GM12801 (cell line): ENCODE measurements around the gene UBAP1L.

Experiments used
- TF ChIP-seq, protein P1 (sequence below): IDR thresholded peaks from one replicate; pipeline ENCODE4 v1.5.1; 2011; ENCODE audit warnings: control low read depth; ENCODE audit not compliant: insufficient read length; ENCODE audit errors: extremely low read depth

The UBAP1L gene

DNA sequence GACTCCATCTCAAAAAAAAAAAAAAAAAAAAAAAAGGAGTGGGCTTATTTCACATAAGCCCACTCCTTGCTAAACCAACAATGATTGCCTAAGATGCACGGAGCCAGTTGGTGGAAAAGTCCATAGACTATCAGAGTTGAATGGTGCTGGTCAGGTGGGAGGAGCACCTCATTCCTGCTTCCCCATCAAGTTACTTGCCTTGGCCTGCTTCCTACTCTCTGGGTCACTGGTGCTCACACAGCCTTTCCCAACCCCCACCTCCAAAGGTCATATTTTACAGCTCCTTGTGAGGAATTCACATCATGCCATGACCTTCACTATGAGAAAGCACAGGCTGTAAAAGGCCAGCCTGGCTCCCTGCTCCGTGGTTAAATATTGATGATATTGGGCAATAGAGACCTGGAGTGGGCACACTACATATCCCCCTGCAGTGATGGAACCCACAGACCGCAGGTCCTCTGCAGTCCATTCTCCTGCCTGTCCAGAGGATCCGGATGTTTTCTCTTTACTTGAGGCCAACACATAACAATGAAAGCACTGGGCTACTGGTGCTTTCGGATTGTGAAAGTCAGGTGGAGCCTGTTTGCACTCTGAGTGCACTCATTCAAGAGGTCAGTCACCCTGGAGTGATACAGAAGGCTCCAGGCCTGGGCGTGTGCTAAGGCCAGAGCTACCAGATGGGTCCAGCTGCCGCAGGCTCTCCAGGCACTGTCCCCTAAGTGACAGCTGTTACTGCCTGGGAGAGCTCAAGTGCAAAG lies 70.1 kb downstream of the UBAP1L start, which contains the start of gene SLC51B:
TSS of gene SLC51B (plus strand) at position 664 of the 758 bp plus-strand sequence. CDS start 4,618 bp downstream, outside the sequence.
- TF ChIP-seq, protein P1, sequence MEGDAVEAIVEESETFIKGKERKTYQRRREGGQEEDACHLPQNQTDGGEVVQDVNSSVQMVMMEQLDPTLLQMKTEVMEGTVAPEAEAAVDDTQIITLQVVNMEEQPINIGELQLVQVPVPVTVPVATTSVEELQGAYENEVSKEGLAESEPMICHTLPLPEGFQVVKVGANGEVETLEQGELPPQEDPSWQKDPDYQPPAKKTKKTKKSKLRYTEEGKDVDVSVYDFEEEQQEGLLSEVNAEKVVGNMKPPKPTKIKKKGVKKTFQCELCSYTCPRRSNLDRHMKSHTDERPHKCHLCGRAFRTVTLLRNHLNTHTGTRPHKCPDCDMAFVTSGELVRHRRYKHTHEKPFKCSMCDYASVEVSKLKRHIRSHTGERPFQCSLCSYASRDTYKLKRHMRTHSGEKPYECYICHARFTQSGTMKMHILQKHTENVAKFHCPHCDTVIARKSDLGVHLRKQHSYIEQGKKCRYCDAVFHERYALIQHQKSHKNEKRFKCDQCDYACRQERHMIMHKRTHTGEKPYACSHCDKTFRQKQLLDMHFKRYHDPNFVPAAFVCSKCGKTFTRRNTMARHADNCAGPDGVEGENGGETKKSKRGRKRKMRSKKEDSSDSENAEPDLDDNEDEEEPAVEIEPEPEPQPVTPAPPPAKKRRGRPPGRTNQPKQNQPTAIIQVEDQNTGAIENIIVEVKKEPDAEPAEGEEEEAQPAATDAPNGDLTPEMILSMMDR = no peak

DNA sequence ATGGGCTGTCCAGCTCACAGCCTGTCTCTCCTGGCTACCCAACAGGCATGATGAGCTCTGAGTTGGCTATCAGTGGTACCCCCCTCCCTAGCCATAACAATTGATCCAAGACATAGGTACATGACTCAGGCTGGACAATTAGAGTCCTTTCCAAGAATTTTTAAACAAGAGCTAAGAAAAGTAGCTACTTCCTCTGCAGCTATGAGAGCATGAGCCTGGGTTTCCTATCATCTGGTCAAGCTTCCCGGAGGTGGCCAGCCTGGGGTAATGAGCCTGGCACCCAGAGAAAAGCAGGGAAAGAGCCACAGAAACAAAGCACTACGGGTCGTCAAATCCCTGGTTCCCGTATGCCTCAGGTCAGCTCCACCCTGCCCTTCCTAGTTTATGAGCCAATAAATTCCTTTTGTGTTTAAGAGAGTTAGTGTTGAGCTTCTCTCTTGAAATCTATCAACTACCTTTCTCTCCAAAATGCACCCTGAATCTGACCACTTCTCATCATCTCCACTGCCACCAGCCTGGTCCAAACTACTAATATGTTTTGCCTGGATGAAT lies 72.1 kb downstream of the UBAP1L start:
- TF ChIP-seq, protein P1 = no peak
